Measurements from ENCODE around the gene SSMEM1.

DNA sequence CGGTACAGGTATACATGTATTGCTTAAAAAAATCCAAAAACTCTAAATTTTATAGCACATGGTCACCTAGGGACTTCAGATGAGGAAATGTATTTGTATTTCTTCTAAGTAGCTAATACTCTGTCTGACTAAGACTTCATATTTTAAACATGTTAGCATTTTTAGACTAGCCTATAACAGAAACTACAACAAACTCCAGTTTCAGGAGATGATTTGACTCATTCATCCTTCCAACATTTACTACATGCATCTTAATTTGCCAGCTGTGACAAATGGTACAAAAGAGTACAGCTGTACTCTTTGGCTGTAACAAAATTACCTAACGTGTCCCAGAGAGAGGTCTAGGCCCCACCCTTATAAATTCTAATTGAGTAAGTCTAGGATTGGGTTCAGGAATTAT lies 24.7 kb upstream of the SSMEM1 start:
- TF ChIP-seq POLR2A (IDR thresholded peaks at IDR 0.05), result no peak
- TF ChIP-seq, protein P1, sequence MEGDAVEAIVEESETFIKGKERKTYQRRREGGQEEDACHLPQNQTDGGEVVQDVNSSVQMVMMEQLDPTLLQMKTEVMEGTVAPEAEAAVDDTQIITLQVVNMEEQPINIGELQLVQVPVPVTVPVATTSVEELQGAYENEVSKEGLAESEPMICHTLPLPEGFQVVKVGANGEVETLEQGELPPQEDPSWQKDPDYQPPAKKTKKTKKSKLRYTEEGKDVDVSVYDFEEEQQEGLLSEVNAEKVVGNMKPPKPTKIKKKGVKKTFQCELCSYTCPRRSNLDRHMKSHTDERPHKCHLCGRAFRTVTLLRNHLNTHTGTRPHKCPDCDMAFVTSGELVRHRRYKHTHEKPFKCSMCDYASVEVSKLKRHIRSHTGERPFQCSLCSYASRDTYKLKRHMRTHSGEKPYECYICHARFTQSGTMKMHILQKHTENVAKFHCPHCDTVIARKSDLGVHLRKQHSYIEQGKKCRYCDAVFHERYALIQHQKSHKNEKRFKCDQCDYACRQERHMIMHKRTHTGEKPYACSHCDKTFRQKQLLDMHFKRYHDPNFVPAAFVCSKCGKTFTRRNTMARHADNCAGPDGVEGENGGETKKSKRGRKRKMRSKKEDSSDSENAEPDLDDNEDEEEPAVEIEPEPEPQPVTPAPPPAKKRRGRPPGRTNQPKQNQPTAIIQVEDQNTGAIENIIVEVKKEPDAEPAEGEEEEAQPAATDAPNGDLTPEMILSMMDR (IDR thresholded peaks at IDR 0.05), result no peak
